Measurements from ENCODE around the gene ARHGEF1.
"Not testable (repeated sequence)": the region's sequence is repeated elsewhere in the genome, so short reads cannot be mapped to it uniquely, and the experiment has no call there.

ARHGEF1 gene

GRCh38 chr19:41863209-41863931 is 19.6 kb upstream of the ARHGEF1 start:
- no peak for FAIRE-seq
- no peak for DNase-seq (ENCODE audit: insufficient read length)
- TF ChIP-seq TAF1 (IDR thresholded peaks at IDR 0.05; ENCODE audit: borderline replicate concordance, low read depth, low read length) (no peak), POLR2AphosphoS5 (IDR thresholded peaks at IDR 0.05; ENCODE audit: low read depth, low read length) (0 out of 2 replicates have a peak, but pooled peaks have one; percentile 7)

- FAIRE-seq = no peak
- no peak for TF ChIP-seq POLR2AphosphoS5 (IDR thresholded peaks at IDR 0.05; ENCODE audit: low read depth, low read length)
- TF ChIP-seq TAF1 (IDR thresholded peaks at IDR 0.05; ENCODE audit: borderline replicate concordance, low read depth, low read length) = no peak
- peak; percentile 56; the same call in 1 of the 2 replicates for TF ChIP-seq POLR2A (IDR thresholded peaks at IDR 0.05; ENCODE audit: low read depth, low read length)
- no peak for DNase-seq (ENCODE audit: insufficient read length)
Measured at GRCh38 chr19:41864374-41864773, 18.6 kb upstream of the ARHGEF1 start.

GRCh38 chr19:41866284-41866683 is 16.7 kb upstream of the ARHGEF1 start:
- FAIRE-seq (no peak), DNase-seq (ENCODE audit: insufficient read length) (no peak)
- TF ChIP-seq TAF1 (IDR thresholded peaks at IDR 0.05; ENCODE audit: borderline replicate concordance, low read depth, low read length) (no peak), POLR2A (IDR thresholded peaks at IDR 0.05; ENCODE audit: low read depth, low read length) (peak; percentile 13; the same call in 1 of the 2 replicates), POLR2AphosphoS5 (IDR thresholded peaks at IDR 0.05; ENCODE audit: low read depth, low read length) (peak; percentile 61)

- no peak for DNase-seq (ENCODE audit: insufficient read length)
- TF ChIP-seq POLR2AphosphoS5 (IDR thresholded peaks at IDR 0.05; ENCODE audit: low read depth, low read length) (peak; percentile 72; the same call in 1 of the 2 replicates), POLR2A (IDR thresholded peaks at IDR 0.05; ENCODE audit: low read depth, low read length) (no peak; the same call in 1 of the 2 replicates), TAF1 (IDR thresholded peaks at IDR 0.05; ENCODE audit: borderline replicate concordance, low read depth, low read length) (no peak)
- no peak for FAIRE-seq
Measured at GRCh38 chr19:41868120-41868988, 14.6 kb upstream of the ARHGEF1 start.

- no peak for TF ChIP-seq POLR2AphosphoS5 (IDR thresholded peaks at IDR 0.05; ENCODE audit: low read depth, low read length)
Measured at GRCh38 chr19:41868989-41869300, 14.0 kb upstream of the ARHGEF1 start.

GRCh38 chr19:41869374-41869955 is 13.5 kb upstream of the ARHGEF1 start:
- FAIRE-seq (no peak), DNase-seq (ENCODE audit: insufficient read length) (no peak)
- TF ChIP-seq TAF1 (IDR thresholded peaks at IDR 0.05; ENCODE audit: borderline replicate concordance, low read depth, low read length) (no peak), POLR2AphosphoS5 (IDR thresholded peaks at IDR 0.05; ENCODE audit: low read depth, low read length) (peak; percentile 32; the same call in 1 of the 2 replicates), POLR2A (IDR thresholded peaks at IDR 0.05; ENCODE audit: low read depth, low read length) (peak; percentile 14; the same call in 1 of the 2 replicates)

More at GRCh38 chr19:41868989-41869300, 14.0 kb upstream of the ARHGEF1 start:
- DNase-seq (ENCODE audit: insufficient read length) (no peak), FAIRE-seq (no peak)

- TF ChIP-seq POLR2A (IDR thresholded peaks at IDR 0.05; ENCODE audit: low read depth, low read length) = peak; percentile 40; the same call in 1 of the 2 replicates
- TF ChIP-seq POLR2AphosphoS5 (IDR thresholded peaks at IDR 0.05; ENCODE audit: low read depth, low read length) = 0 out of 2 replicates have a peak, but pooled peaks have one; percentile 47
- no peak for TF ChIP-seq TAF1 (IDR thresholded peaks at IDR 0.05; ENCODE audit: borderline replicate concordance, low read depth, low read length)
- FAIRE-seq (no peak), DNase-seq (ENCODE audit: insufficient read length) (no peak)
Measured at GRCh38 chr19:41870401-41870873, 12.5 kb upstream of the ARHGEF1 start.

GRCh38 chr19:41871573-41872383 is 11.2 kb upstream of the ARHGEF1 start:
- DNase-seq (ENCODE audit: insufficient read length) (peak; percentile 81), FAIRE-seq (peak; percentile 97)
- TF ChIP-seq POLR2A (IDR thresholded peaks at IDR 0.05; ENCODE audit: low read depth, low read length) (peak; percentile 81), TAF1 (IDR thresholded peaks at IDR 0.05; ENCODE audit: borderline replicate concordance, low read depth, low read length) (no peak), POLR2AphosphoS5 (IDR thresholded peaks at IDR 0.05; ENCODE audit: low read depth, low read length) (peak; percentile 98)

GRCh38 chr19:41872384-41872774 is 10.6 kb upstream of the ARHGEF1 start:
- TF ChIP-seq POLR2A (IDR thresholded peaks at IDR 0.05; ENCODE audit: low read depth, low read length) = no peak
- no peak for TF ChIP-seq TAF1 (IDR thresholded peaks at IDR 0.05; ENCODE audit: borderline replicate concordance, low read depth, low read length)
- no peak for TF ChIP-seq POLR2AphosphoS5 (IDR thresholded peaks at IDR 0.05; ENCODE audit: low read depth, low read length)

GRCh38 chr19:41872775-41873647 is 10.0 kb upstream of the ARHGEF1 start:
- peak; percentile 75 for FAIRE-seq
- peak; percentile 42; the same call in 1 of the 2 replicates for TF ChIP-seq POLR2A (IDR thresholded peaks at IDR 0.05; ENCODE audit: low read depth, low read length)
- TF ChIP-seq POLR2AphosphoS5 (IDR thresholded peaks at IDR 0.05; ENCODE audit: low read depth, low read length) = peak; percentile 72
- TF ChIP-seq TAF1 (IDR thresholded peaks at IDR 0.05; ENCODE audit: borderline replicate concordance, low read depth, low read length) = no peak
- no peak for DNase-seq (ENCODE audit: insufficient read length)

More at GRCh38 chr19:41872384-41872774, 10.6 kb upstream of the ARHGEF1 start:
- DNase-seq (ENCODE audit: insufficient read length) = no peak
- peak; percentile 54 for FAIRE-seq

- DNase-seq (ENCODE audit: insufficient read length); FAIRE-seq: not testable (repeated sequence)
Measured at GRCh38 chr19:41875973-41876372, 7.0 kb upstream of the ARHGEF1 start.
